ENCODE results near the gene VPS13D.

DNA sequence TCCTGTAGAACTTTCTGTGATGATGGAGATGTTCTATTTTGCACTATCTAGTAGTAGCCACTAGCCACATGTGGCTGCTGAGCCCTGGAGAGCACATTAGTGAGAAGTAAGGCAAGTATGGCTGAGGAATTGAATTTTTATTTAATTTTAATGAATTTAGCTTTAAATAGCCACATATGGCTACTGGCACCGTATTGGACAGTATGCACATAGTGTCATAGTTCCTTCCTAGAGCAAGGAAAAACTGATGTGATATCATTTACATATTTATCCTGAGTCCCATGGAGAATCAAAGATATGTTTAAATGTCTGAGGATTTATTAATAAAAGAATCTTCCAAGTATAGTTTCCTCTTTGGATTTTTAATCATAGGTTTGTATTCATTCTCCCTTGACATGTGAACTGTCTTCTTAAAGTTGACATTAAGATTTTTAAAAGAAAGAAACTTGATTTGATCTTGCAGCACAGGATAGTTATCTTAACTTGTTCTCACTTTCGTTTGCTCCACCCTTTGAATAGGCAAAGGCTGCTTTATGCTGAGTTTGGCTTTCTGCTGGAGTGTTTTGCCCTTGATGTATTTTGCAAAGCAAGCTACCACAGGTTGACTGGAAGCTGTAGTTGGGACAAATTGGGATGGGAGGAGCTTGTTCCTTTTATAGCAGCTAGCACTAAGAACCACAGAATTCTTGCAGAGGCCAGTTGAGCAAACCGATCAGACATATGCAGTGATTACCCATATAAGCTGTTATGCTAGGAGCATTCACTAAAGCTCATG lies 129.7 kb downstream of the VPS13D start:
- TF ChIP-seq, protein P1, sequence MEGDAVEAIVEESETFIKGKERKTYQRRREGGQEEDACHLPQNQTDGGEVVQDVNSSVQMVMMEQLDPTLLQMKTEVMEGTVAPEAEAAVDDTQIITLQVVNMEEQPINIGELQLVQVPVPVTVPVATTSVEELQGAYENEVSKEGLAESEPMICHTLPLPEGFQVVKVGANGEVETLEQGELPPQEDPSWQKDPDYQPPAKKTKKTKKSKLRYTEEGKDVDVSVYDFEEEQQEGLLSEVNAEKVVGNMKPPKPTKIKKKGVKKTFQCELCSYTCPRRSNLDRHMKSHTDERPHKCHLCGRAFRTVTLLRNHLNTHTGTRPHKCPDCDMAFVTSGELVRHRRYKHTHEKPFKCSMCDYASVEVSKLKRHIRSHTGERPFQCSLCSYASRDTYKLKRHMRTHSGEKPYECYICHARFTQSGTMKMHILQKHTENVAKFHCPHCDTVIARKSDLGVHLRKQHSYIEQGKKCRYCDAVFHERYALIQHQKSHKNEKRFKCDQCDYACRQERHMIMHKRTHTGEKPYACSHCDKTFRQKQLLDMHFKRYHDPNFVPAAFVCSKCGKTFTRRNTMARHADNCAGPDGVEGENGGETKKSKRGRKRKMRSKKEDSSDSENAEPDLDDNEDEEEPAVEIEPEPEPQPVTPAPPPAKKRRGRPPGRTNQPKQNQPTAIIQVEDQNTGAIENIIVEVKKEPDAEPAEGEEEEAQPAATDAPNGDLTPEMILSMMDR (conservative IDR thresholded peaks at IDR 0.05; ENCODE audit: low read depth in 2 of 2), result no peak
- TF ChIP-seq POLR2AphosphoS5 (IDR thresholded peaks at IDR 0.05; ENCODE audit: low read depth) (no peak), EZH2phosphoT487 (IDR thresholded peaks at IDR 0.05; ENCODE audit: unreplicated experiment) (no peak)
- TF ChIP-seq, protein P2, sequence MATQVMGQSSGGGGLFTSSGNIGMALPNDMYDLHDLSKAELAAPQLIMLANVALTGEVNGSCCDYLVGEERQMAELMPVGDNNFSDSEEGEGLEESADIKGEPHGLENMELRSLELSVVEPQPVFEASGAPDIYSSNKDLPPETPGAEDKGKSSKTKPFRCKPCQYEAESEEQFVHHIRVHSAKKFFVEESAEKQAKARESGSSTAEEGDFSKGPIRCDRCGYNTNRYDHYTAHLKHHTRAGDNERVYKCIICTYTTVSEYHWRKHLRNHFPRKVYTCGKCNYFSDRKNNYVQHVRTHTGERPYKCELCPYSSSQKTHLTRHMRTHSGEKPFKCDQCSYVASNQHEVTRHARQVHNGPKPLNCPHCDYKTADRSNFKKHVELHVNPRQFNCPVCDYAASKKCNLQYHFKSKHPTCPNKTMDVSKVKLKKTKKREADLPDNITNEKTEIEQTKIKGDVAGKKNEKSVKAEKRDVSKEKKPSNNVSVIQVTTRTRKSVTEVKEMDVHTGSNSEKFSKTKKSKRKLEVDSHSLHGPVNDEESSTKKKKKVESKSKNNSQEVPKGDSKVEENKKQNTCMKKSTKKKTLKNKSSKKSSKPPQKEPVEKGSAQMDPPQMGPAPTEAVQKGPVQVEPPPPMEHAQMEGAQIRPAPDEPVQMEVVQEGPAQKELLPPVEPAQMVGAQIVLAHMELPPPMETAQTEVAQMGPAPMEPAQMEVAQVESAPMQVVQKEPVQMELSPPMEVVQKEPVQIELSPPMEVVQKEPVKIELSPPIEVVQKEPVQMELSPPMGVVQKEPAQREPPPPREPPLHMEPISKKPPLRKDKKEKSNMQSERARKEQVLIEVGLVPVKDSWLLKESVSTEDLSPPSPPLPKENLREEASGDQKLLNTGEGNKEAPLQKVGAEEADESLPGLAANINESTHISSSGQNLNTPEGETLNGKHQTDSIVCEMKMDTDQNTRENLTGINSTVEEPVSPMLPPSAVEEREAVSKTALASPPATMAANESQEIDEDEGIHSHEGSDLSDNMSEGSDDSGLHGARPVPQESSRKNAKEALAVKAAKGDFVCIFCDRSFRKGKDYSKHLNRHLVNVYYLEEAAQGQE (IDR thresholded peaks at IDR 0.05; ENCODE audit: unreplicated experiment), result no peak

Data from GM23338 (cell line).